DLD1 (cell line): ENCODE data around the gene HTT.

Experiments used
- in situ Hi-C: cut with HindIII; loops from 2 replicates; pipeline ENCODE4 v1.10.0; 2017; ENCODE audit warnings: low sequenced_read_pairs

The HTT gene

GRCh38 chr4:3213661-3214250, 139.3 kb downstream of the HTT start:
- in situ Hi-C loops: no loop called here

GRCh38 chr4:3215256-3215655, 140.8 kb downstream of the HTT start:
- in situ Hi-C loops: no loop called here

GRCh38 chr4:3215733-3216132, 141.3 kb downstream of the HTT start:
- in situ Hi-C loops: no loop called here

GRCh38 chr4:3217266-3217665, 142.8 kb downstream of the HTT start:
- in situ Hi-C loops: no loop called here

GRCh38 chr4:3217771-3218170, 143.3 kb downstream of the HTT start:
- in situ Hi-C loops: no loop called here

GRCh38 chr4:3218824-3219760, 144.6 kb downstream of the HTT start:
- in situ Hi-C loops: no loop called here

- in situ Hi-C loops: no loop called here
Observed at GRCh38 chr4:3219761-3220475, 145.4 kb downstream of the HTT start.

GRCh38 chr4:3220476-3221183, 146.1 kb downstream of the HTT start:
- in situ Hi-C loops: no loop called here

- in situ Hi-C loops: no loop called here
Observed at GRCh38 chr4:3221184-3221494, 146.7 kb downstream of the HTT start.

GRCh38 chr4:3221996-3222395, 147.5 kb downstream of the HTT start:
- in situ Hi-C loops: no loop called here

- in situ Hi-C loops: no loop called here
Observed at GRCh38 chr4:3223346-3223745, 148.9 kb downstream of the HTT start.

- in situ Hi-C loops: no loop called here
Observed at GRCh38 chr4:3223956-3224748, 149.7 kb downstream of the HTT start.

- in situ Hi-C loops: loop anchor here (25.0 kb wide), 1 partner anchor 137 kb away; no protein-coding TSS in a partner anchor
Observed at GRCh38 chr4:3225071-3225850, 150.8 kb downstream of the HTT start.

- in situ Hi-C loops: loop anchor here (25.0 kb wide), 1 partner anchor 136 kb away; no protein-coding TSS in a partner anchor
Observed at GRCh38 chr4:3225936-3226335, 151.5 kb downstream of the HTT start.

- in situ Hi-C loops: loop anchor here (25.0 kb wide), 1 partner anchor 136 kb away; no protein-coding TSS in a partner anchor
Observed at GRCh38 chr4:3226467-3226866, 152.0 kb downstream of the HTT start.

- in situ Hi-C loops: loop anchor here (25.0 kb wide), 1 partner anchor 135 kb away; no protein-coding TSS in a partner anchor
Observed at GRCh38 chr4:3226944-3227343, 152.5 kb downstream of the HTT start.

- in situ Hi-C loops: loop anchor here (25.0 kb wide), 1 partner anchor 134 kb away; no protein-coding TSS in a partner anchor
Observed at GRCh38 chr4:3227878-3228675, 153.6 kb downstream of the HTT start.

- in situ Hi-C loops: loop anchor here (25.0 kb wide), 1 partner anchor 133 kb away; no protein-coding TSS in a partner anchor
Observed at GRCh38 chr4:3228881-3229280, 154.4 kb downstream of the HTT start.
